ENCODE results near the gene SETX.

DNA sequence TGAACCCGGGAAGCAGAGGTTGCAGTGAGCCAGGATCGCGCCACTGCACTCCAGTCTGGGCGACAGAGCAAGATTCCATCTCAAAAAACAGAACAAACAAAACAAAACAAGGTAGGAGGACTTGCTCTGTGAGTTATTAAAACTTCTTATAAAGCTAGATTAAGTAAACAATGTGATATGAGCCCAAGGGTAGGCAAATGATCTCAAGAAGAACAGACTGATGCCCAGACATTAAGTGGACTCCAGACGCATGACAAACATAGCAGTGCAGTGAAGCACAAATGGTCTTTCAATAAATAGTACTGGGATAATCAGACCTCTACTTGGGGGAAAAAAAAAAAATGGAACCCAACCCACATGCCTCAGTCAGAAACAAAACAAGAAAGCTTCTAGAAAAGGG lies 45.7 kb downstream of the SETX start:
- TF ChIP-seq, protein P1, sequence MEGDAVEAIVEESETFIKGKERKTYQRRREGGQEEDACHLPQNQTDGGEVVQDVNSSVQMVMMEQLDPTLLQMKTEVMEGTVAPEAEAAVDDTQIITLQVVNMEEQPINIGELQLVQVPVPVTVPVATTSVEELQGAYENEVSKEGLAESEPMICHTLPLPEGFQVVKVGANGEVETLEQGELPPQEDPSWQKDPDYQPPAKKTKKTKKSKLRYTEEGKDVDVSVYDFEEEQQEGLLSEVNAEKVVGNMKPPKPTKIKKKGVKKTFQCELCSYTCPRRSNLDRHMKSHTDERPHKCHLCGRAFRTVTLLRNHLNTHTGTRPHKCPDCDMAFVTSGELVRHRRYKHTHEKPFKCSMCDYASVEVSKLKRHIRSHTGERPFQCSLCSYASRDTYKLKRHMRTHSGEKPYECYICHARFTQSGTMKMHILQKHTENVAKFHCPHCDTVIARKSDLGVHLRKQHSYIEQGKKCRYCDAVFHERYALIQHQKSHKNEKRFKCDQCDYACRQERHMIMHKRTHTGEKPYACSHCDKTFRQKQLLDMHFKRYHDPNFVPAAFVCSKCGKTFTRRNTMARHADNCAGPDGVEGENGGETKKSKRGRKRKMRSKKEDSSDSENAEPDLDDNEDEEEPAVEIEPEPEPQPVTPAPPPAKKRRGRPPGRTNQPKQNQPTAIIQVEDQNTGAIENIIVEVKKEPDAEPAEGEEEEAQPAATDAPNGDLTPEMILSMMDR (IDR thresholded peaks at IDR 0.05; ENCODE audit: low read length), result no peak
- TF ChIP-seq EZH2 (IDR thresholded peaks at IDR 0.05; ENCODE audit: borderline replicate concordance, low read length), result no peak
